Thyroid gland (tissue), 4 donors: ENCODE results near the gene FCN3. TPM values are rescaled to one million over a fixed set of nuclear protein-coding genes. Genes with fewer than 3 reads are reported as not detected.
A peak's percentile ranks its signal among the peaks of the same experiment; 100 is the strongest.
"Not testable (repeated sequence)": the region's sequence is repeated elsewhere in the genome, so short reads cannot be mapped to it uniquely, and the experiment has no call there.

Experiments
- DNase-seq, 2 donors: peaks; one replicate each; pipeline ENCODE4 v3.0.0-alpha.2; 2019
- H3K27ac ChIP-seq, 3 donors: fragments of 200-600 bp; sonication (generic); 1 replicate in 2 of 3; 2 replicates in 1 of 3; pipeline ENCODE4 v1.5.1; 2016 to 2019; ENCODE audit warnings: mild to moderate bottlenecking in 1 of 3, moderate library complexity in 1 of 3
- H3K27me3 ChIP-seq: fragments of 200-600 bp; sonication (generic); one replicate; pipeline ENCODE4 v1.5.1; 2019
- H3K36me3 ChIP-seq, 2 donors: fragments of 200-600 bp; sonication (generic); one replicate each; pipeline ENCODE4 v1.5.1; 2016 to 2019
- H3K4me1 ChIP-seq, 2 donors: fragments of 200-600 bp; sonication (generic); one replicate each; pipeline ENCODE4 v1.5.1; 2017 to 2019
- H3K4me3 ChIP-seq, 3 donors: fragments of 200-600 bp; sonication (generic); replicated peaks in 1 of 3; 1 replicate in 2 of 3; 2 replicates in 1 of 3; pipeline ENCODE4 v1.5.1; 2016; ENCODE audit warnings: mild to moderate bottlenecking in 1 of 3
- H3K9me3 ChIP-seq: fragments of 200-600 bp; sonication (generic); one replicate; pipeline ENCODE4 v1.5.1; 2017
- POLR2A ChIP-seq, 2 donors: fragments of 450-650 bp; IDR thresholded peaks; one replicate each; pipeline ENCODE4 v1.6.1; 2017; ENCODE audit warnings: antibody characterized with exemption in 2 of 2, mild to moderate bottlenecking in 2 of 2, moderate library complexity in 1 of 2
- WGBS, 2 donors: methylation state at CpG; one replicate each; pipeline ENCODE4 v1.1.5; 2017; 5-methylcytosine and 5-hydroxymethylcytosine counted together
- intact Hi-C: fragments of 100-400 bp; cut with DNase I; formaldehyde crosslinking; loops from one replicate; pipeline ENCODE4 v1.15.1; 2023
- total RNA-seq, 4 donors: library from RNA; depleted of rRNA; stranded (reverse); fragments of >200 nt; gene quantifications; one replicate each; pipeline ENCODE4 v1.2.3, GENCODE V29; 2016
- TF ChIP-seq, protein P1 (sequence below), 6 experiments: fragments of 200-600 bp in 3 of 6; fragments of 450-650 bp in 3 of 6; sonication (generic) in 3 of 6; IDR thresholded peaks; one replicate each; pipeline ENCODE4 v1.5.1; 2016 to 2019; ENCODE audit warnings: antibody characterized with exemption in 6 of 6, mild to moderate bottlenecking in 2 of 6, inconsistent platforms in 1 of 6, moderate library complexity in 1 of 6

The FCN3 gene
- total RNA-seq, 4 donors from 2014 or later = 7.4 to 33.4 (median 10.7) TPM

DNA sequence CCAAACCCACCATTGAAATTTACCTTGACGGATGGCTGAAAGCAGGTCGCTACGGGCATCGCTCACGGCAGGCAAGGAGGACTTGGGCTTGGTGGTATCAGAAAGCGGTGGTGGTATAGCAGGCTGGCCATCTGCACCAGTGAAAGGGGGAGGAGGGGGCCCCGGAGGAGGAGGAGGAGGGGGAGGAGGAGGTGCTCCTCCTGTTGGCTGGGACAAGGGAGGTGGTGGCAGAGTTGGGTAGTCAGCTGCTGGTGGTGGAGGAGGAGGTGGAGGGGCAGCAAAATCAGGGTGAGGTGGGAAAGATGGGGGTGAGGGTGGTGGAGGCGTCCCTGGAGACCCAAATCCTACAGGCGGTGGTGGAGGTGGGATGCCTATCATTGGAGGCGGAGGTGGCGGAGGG, 35.0 kb upstream of the FCN3 start:
- Histone ChIP-seq H3K27ac (no peak overlapping the region), H3K4me1 (peaks cover 19 to 39% of the 10 kb centered on the region in 2 donors), H3K27me3 (no peaks in the 10 kb centered on the region), H3K36me3 (peaks cover 52 to 75% of the 10 kb centered on the region in 2 donors), H3K4me3 (no peak overlapping the region), H3K9me3 (no peaks in the 10 kb centered on the region)
- intact Hi-C loops = no loop called here
- no peak for DNase-seq
- 92 to 95% methylated on average over 11 of the region's 11 CpGs for WGBS, 2 donors
- TF ChIP-seq, protein P1, sequence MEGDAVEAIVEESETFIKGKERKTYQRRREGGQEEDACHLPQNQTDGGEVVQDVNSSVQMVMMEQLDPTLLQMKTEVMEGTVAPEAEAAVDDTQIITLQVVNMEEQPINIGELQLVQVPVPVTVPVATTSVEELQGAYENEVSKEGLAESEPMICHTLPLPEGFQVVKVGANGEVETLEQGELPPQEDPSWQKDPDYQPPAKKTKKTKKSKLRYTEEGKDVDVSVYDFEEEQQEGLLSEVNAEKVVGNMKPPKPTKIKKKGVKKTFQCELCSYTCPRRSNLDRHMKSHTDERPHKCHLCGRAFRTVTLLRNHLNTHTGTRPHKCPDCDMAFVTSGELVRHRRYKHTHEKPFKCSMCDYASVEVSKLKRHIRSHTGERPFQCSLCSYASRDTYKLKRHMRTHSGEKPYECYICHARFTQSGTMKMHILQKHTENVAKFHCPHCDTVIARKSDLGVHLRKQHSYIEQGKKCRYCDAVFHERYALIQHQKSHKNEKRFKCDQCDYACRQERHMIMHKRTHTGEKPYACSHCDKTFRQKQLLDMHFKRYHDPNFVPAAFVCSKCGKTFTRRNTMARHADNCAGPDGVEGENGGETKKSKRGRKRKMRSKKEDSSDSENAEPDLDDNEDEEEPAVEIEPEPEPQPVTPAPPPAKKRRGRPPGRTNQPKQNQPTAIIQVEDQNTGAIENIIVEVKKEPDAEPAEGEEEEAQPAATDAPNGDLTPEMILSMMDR (IDR thresholded peaks at IDR 0.05) = no peak
- no peak for TF ChIP-seq POLR2A (IDR thresholded peaks at IDR 0.05)

GRCh38 chr1:27408151-27408550, 33.5 kb upstream of the FCN3 start:
- DNase-seq = no peak
- no peaks in the 10 kb centered on the region for H3K27me3 ChIP-seq
- H3K4me3 ChIP-seq = no peak overlapping the region
- intact Hi-C loops = no loop called here
- H3K27ac ChIP-seq = no peak overlapping the region
- no peak for TF ChIP-seq POLR2A (IDR thresholded peaks at IDR 0.05)
- TF ChIP-seq, protein P1 (IDR thresholded peaks at IDR 0.05) = no peak
- no peaks in the 10 kb centered on the region for H3K9me3 ChIP-seq
- peaks cover 44 to 62% of the 10 kb centered on the region in 2 donors for H3K36me3 ChIP-seq
- 94 to 95% methylated on average over 9 of the region's 9 CpGs for WGBS, 2 donors
- H3K4me1 ChIP-seq = peaks cover 11 to 39% of the 10 kb centered on the region in 2 donors

- peaks cover 19 to 45% of the 10 kb centered on the region in 2 donors for H3K4me1 ChIP-seq
Observed at GRCh38 chr1:27406791-27407190, 32.2 kb upstream of the FCN3 start.

DNA sequence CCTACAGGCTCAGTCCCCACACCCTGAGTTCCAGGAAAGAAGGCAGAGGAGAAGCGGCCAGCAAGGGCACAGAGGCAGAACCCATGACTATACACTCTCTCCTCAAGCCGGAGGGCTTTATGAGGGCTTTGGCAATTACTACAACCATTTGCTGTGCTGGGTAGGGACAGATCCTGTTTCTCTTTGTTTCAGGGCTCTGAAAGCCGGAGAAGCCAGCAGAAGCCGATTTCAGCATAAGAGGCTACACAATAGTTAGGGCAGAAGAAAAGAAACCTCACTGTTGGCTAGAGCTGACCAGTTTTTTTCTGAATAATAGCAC, 31.7 kb upstream of the FCN3 start:
- Histone ChIP-seq H3K4me1 (peaks cover 20 to 45% of the 10 kb centered on the region in 2 donors), H3K4me3 (no peak overlapping the region), H3K27me3 (no peaks in the 10 kb centered on the region), H3K36me3 (peaks cover 28 to 45% of the 10 kb centered on the region in 2 donors), H3K27ac (peak overlapping the region; percentile 31 to 43 (median 39)), H3K9me3 (no peaks in the 10 kb centered on the region)
- TF ChIP-seq, protein P1 (IDR thresholded peaks at IDR 0.05) = no peak
- no peak for TF ChIP-seq POLR2A (IDR thresholded peaks at IDR 0.05)
- no peak for DNase-seq
- intact Hi-C loops = no loop called here
- 76 to 80% methylated on average over 4 of the region's 4 CpGs for WGBS, 2 donors

More at GRCh38 chr1:27406791-27407190, 32.2 kb upstream of the FCN3 start:
- H3K9me3 ChIP-seq, H3K4me3 ChIP-seq, H3K27me3 ChIP-seq, DNase-seq, intact Hi-C loops: not testable (repeated sequence)
- Histone ChIP-seq H3K27ac (peak overlapping the region; percentile 31 to 43 (median 39)), H3K36me3 (peaks cover 33 to 49% of the 10 kb centered on the region in 2 donors)
- WGBS, 2 donors = 91 to 100% methylated on average over 1 to 2 of the region's 2 CpGs

GRCh38 chr1:27405598-27406361, 31.2 kb upstream of the FCN3 start:
- Histone ChIP-seq H3K4me1 (peaks cover 20 to 45% of the 10 kb centered on the region in 2 donors), H3K27ac (peak overlapping the region in 2 of 3 donors; percentile 31 to 43), H3K36me3 (peaks cover 23 to 40% of the 10 kb centered on the region in 2 donors)
- H3K9me3 ChIP-seq, H3K4me3 ChIP-seq, DNase-seq, H3K27me3 ChIP-seq, intact Hi-C loops: not testable (repeated sequence)
- WGBS, 2 donors = 76 to 77% methylated on average over 5 to 11 of the region's 18 CpGs

DNA sequence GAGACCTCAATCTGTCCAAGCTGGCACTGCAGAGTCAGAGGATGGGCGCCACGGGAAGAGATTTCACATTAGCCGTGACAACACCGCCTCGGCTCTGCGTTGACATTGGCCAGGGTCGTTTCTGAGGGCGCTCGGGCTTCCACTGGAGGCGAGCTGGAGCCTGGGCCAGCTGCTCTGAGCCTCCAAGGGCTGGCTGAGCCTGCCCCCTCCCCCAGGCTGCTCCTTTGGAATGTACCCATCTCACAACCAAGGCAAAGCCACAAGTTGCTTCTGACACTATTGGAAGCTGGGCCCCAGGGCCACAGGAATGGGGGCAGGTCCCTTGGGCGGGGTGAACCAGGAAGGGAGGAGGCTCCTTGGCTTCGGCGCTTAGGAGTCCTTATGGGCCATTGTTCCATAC, 30.4 kb upstream of the FCN3 start:
- H3K4me3 ChIP-seq = no peak overlapping the region
- peaks cover 16 to 33% of the 10 kb centered on the region in 2 donors for H3K36me3 ChIP-seq
- intact Hi-C loops = no loop called here
- TF ChIP-seq, protein P1 (IDR thresholded peaks at IDR 0.05) = no peak
- TF ChIP-seq POLR2A (IDR thresholded peaks at IDR 0.05) = no peak
- no peak for DNase-seq
- peak overlapping the region in 2 of 3 donors; percentile 69 to 79 for H3K27ac ChIP-seq
- 62% methylated on average over 3 of the region's 13 CpGs; no CpG with 5 or more reads in 1 of the 2 donors for WGBS, 2 donors
- H3K27me3 ChIP-seq = no peaks in the 10 kb centered on the region
- H3K9me3 ChIP-seq = no peaks in the 10 kb centered on the region
- H3K4me1 ChIP-seq = peaks cover 20 to 49% of the 10 kb centered on the region in 2 donors
